ENCODE results near the gene EFCC1. TPM values are rescaled to one million over a fixed set of nuclear protein-coding genes. Genes with fewer than 3 reads are reported as not detected.

Gene EFCC1
- total and polyA plus RNA-seq, 2 of the 8 experiments (the other 6 are each of a cell fraction or from before 2014, with no cell fraction given) = 0.14 to 0.37 TPM

DNA sequence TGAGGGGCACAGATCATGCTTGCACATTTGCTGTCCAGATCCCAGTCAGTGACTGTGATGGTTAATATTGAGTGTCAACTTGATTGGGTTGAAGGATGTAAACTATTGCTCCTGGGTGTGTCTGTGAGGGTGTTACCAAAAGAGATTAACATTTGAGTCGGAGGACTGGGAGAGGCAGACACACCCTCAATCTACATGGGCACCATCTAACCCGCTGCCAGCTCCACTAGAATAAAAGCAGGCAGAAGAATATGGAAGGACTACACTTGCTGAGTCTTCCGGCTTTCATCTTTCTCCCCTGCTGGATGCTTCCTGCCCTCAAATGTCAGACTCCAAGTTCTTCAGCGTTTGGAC, 64.6 kb downstream of the EFCC1 start (continued):
- TF ChIP-seq, protein P1, sequence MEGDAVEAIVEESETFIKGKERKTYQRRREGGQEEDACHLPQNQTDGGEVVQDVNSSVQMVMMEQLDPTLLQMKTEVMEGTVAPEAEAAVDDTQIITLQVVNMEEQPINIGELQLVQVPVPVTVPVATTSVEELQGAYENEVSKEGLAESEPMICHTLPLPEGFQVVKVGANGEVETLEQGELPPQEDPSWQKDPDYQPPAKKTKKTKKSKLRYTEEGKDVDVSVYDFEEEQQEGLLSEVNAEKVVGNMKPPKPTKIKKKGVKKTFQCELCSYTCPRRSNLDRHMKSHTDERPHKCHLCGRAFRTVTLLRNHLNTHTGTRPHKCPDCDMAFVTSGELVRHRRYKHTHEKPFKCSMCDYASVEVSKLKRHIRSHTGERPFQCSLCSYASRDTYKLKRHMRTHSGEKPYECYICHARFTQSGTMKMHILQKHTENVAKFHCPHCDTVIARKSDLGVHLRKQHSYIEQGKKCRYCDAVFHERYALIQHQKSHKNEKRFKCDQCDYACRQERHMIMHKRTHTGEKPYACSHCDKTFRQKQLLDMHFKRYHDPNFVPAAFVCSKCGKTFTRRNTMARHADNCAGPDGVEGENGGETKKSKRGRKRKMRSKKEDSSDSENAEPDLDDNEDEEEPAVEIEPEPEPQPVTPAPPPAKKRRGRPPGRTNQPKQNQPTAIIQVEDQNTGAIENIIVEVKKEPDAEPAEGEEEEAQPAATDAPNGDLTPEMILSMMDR (IDR thresholded peaks at IDR 0.05; ENCODE audit: control extremely low read depth in 1 of 3, insufficient read depth in 1 of 3, low read depth in 1 of 3, low read length in 3 of 3) = no peak
- TF ChIP-seq KDM5A (IDR thresholded peaks at IDR 0.05; ENCODE audit: low read length) = no peak
- no peak for TF ChIP-seq EZH2 (IDR thresholded peaks at IDR 0.05; ENCODE audit: low read depth, low read length, severe bottlenecking)
- TF ChIP-seq, protein P2, sequence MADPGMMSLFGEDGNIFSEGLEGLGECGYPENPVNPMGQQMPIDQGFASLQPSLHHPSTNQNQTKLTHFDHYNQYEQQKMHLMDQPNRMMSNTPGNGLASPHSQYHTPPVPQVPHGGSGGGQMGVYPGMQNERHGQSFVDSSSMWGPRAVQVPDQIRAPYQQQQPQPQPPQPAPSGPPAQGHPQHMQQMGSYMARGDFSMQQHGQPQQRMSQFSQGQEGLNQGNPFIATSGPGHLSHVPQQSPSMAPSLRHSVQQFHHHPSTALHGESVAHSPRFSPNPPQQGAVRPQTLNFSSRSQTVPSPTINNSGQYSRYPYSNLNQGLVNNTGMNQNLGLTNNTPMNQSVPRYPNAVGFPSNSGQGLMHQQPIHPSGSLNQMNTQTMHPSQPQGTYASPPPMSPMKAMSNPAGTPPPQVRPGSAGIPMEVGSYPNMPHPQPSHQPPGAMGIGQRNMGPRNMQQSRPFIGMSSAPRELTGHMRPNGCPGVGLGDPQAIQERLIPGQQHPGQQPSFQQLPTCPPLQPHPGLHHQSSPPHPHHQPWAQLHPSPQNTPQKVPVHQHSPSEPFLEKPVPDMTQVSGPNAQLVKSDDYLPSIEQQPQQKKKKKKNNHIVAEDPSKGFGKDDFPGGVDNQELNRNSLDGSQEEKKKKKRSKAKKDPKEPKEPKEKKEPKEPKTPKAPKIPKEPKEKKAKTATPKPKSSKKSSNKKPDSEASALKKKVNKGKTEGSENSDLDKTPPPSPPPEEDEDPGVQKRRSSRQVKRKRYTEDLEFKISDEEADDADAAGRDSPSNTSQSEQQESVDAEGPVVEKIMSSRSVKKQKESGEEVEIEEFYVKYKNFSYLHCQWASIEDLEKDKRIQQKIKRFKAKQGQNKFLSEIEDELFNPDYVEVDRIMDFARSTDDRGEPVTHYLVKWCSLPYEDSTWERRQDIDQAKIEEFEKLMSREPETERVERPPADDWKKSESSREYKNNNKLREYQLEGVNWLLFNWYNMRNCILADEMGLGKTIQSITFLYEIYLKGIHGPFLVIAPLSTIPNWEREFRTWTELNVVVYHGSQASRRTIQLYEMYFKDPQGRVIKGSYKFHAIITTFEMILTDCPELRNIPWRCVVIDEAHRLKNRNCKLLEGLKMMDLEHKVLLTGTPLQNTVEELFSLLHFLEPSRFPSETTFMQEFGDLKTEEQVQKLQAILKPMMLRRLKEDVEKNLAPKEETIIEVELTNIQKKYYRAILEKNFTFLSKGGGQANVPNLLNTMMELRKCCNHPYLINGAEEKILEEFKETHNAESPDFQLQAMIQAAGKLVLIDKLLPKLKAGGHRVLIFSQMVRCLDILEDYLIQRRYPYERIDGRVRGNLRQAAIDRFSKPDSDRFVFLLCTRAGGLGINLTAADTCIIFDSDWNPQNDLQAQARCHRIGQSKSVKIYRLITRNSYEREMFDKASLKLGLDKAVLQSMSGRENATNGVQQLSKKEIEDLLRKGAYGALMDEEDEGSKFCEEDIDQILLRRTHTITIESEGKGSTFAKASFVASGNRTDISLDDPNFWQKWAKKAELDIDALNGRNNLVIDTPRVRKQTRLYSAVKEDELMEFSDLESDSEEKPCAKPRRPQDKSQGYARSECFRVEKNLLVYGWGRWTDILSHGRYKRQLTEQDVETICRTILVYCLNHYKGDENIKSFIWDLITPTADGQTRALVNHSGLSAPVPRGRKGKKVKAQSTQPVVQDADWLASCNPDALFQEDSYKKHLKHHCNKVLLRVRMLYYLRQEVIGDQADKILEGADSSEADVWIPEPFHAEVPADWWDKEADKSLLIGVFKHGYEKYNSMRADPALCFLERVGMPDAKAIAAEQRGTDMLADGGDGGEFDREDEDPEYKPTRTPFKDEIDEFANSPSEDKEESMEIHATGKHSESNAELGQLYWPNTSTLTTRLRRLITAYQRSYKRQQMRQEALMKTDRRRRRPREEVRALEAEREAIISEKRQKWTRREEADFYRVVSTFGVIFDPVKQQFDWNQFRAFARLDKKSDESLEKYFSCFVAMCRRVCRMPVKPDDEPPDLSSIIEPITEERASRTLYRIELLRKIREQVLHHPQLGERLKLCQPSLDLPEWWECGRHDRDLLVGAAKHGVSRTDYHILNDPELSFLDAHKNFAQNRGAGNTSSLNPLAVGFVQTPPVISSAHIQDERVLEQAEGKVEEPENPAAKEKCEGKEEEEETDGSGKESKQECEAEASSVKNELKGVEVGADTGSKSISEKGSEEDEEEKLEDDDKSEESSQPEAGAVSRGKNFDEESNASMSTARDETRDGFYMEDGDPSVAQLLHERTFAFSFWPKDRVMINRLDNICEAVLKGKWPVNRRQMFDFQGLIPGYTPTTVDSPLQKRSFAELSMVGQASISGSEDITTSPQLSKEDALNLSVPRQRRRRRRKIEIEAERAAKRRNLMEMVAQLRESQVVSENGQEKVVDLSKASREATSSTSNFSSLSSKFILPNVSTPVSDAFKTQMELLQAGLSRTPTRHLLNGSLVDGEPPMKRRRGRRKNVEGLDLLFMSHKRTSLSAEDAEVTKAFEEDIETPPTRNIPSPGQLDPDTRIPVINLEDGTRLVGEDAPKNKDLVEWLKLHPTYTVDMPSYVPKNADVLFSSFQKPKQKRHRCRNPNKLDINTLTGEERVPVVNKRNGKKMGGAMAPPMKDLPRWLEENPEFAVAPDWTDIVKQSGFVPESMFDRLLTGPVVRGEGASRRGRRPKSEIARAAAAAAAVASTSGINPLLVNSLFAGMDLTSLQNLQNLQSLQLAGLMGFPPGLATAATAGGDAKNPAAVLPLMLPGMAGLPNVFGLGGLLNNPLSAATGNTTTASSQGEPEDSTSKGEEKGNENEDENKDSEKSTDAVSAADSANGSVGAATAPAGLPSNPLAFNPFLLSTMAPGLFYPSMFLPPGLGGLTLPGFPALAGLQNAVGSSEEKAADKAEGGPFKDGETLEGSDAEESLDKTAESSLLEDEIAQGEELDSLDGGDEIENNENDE (IDR thresholded peaks at IDR 0.05; ENCODE audit: insufficient replicate concordance, low read length) = no peak
- no peak for TF ChIP-seq BRCA1 (IDR thresholded peaks at IDR 0.05; ENCODE audit: low read depth, low read length)
- TF ChIP-seq TEAD4 (IDR thresholded peaks at IDR 0.05; ENCODE audit: low read depth, low read length) = no peak
